Liver (tissue), 9 donors: ENCODE data around the gene TAC3. TPM values are rescaled to one million over a fixed set of nuclear protein-coding genes. Genes with fewer than 3 reads are reported as not detected.

Experiments used
- DNase-seq: peaks from one replicate; pipeline ENCODE4 v3.0.0-alpha.2; 2017; ENCODE audit warnings: low spot score
- H3K27ac ChIP-seq, 2 donors: one replicate each; pipeline ENCODE4 v1.7.0; 2013; ENCODE audit warnings: inconsistent platforms in 2 of 2, low read length in 2 of 2, control low read depth in 1 of 2, low read depth in 1 of 2, mild to moderate bottlenecking in 1 of 2
- H3K27me3 ChIP-seq, 4 donors: one replicate each; pipeline versions ENCODE4 v1.6.1 to v1.7.0; 2013; ENCODE audit warnings: low read length in 3 of 4, inconsistent platforms in 1 of 4, mild to moderate bottlenecking in 1 of 4, moderate library complexity in 1 of 4; ENCODE audit not compliant: control insufficient read depth in 4 of 4, insufficient read depth in 4 of 4
- H3K36me3 ChIP-seq, 4 donors: one replicate each; pipeline versions ENCODE4 v1.6.1 to v1.7.0; 2013; ENCODE audit warnings: low read length in 3 of 4, mild to moderate bottlenecking in 3 of 4, low read depth in 1 of 4, moderate library complexity in 1 of 4; ENCODE audit not compliant: control insufficient read depth in 4 of 4, insufficient read depth in 3 of 4
- H3K4me1 ChIP-seq, 4 donors: one replicate each; pipeline versions ENCODE4 v1.6.1 to v1.7.0; 2013; ENCODE audit warnings: low read length in 3 of 4, mild to moderate bottlenecking in 3 of 4, moderate library complexity in 1 of 4; ENCODE audit not compliant: control insufficient read depth in 4 of 4, insufficient read depth in 4 of 4
- H3K4me3 ChIP-seq, 3 donors: one replicate each; pipeline versions ENCODE4 v1.6.1 to v1.7.0; 2013; ENCODE audit warnings: low read length in 3 of 3, control low read depth in 1 of 3, low read depth in 1 of 3, mild to moderate bottlenecking in 1 of 3
- H3K9ac ChIP-seq, 2 donors: one replicate each; pipeline ENCODE4 v1.7.0; 2013; ENCODE audit warnings: low read length in 2 of 2, mild to moderate bottlenecking in 2 of 2, moderate library complexity in 2 of 2, control low read depth in 1 of 2, low read depth in 1 of 2
- H3K9me3 ChIP-seq, 4 donors: one replicate each; pipeline versions ENCODE4 v1.6.1 to v1.7.0; 2013; ENCODE audit warnings: low read length in 3 of 4; ENCODE audit not compliant: control insufficient read depth in 4 of 4
- EGR1 ChIP-seq, 2 donors: IDR thresholded peaks; 2 replicates each; pipeline ENCODE4 v1.6.1; 2016 to 2018; ENCODE audit warnings: antibody characterized with exemption in 2 of 2, low read depth in 2 of 2
- FOXA1 ChIP-seq: IDR thresholded peaks from 2 replicates; pipeline ENCODE4 v1.6.1; 2016; ENCODE audit warnings: antibody characterized with exemption
- FOXA2 ChIP-seq: IDR thresholded peaks from 2 replicates; pipeline ENCODE4 v1.6.1; 2016; ENCODE audit warnings: antibody characterized with exemption
- GABPA ChIP-seq, 2 donors: IDR thresholded peaks in 1 of 2; conservative IDR thresholded peaks in 1 of 2; 2 replicates each; pipeline ENCODE4 v1.6.1; 2016; ENCODE audit warnings: antibody characterized with exemption in 2 of 2, mild to moderate bottlenecking in 1 of 2, moderate library complexity in 1 of 2
- HNF4A ChIP-seq, 2 donors: conservative IDR thresholded peaks; 2 replicates each; pipeline ENCODE4 v1.6.1; 2016; ENCODE audit warnings: antibody characterized with exemption in 2 of 2, mild to moderate bottlenecking in 2 of 2
- HNF4G ChIP-seq: IDR thresholded peaks from 2 replicates; pipeline ENCODE4 v1.6.1; 2016; ENCODE audit warnings: antibody characterized with exemption
- JUND ChIP-seq, 2 donors: IDR thresholded peaks; 2 replicates each; pipeline ENCODE4 v1.6.1; 2016; ENCODE audit warnings: antibody characterized with exemption in 2 of 2
- NR2F2 ChIP-seq: IDR thresholded peaks from 2 replicates; pipeline ENCODE4 v1.6.1; 2016; ENCODE audit warnings: antibody characterized with exemption
- RAD21 ChIP-seq, 2 donors: IDR thresholded peaks; 2 replicates each; pipeline ENCODE4 v1.6.1; 2016; ENCODE audit warnings: antibody characterized with exemption in 2 of 2, mild to moderate bottlenecking in 2 of 2
- RXRA ChIP-seq, 2 donors: IDR thresholded peaks; 2 replicates each; pipeline ENCODE4 v1.6.1; 2017 to 2018; ENCODE audit warnings: antibody characterized with exemption in 2 of 2, mild to moderate bottlenecking in 1 of 2
- SP1 ChIP-seq: IDR thresholded peaks from 2 replicates; pipeline ENCODE4 v1.6.1; 2018; ENCODE audit warnings: antibody characterized with exemption, mild to moderate bottlenecking
- TAF1 ChIP-seq: conservative IDR thresholded peaks from 2 replicates; pipeline ENCODE4 v1.6.1; 2016; ENCODE audit warnings: antibody characterized with exemption, mild to moderate bottlenecking
- YY1 ChIP-seq: IDR thresholded peaks from 2 replicates; pipeline ENCODE4 v1.6.1; 2016; ENCODE audit warnings: antibody characterized with exemption, mild to moderate bottlenecking
- WGBS: extraction: QIAGEN DNeasy Blood & Tissue Kit; methylation state at CpG from one replicate; pipeline ENCODE4 v1.1.7; 2013; 5-methylcytosine and 5-hydroxymethylcytosine counted together
- polyA plus RNA-seq, 2 donors: library from polyadenylated mRNA; stranded (reverse) in 1 of 2; unstranded in 1 of 2; fragments of 200-250 nt in 1 of 2; fragments of >200 nt in 1 of 2; fragmentation: Nextera tagmentation in 1 of 2; extraction: Ambion mirVana in 1 of 2; gene quantifications; one replicate each; pipeline versions ENCODE4 v1.2.1 to v1.2.3, GENCODE V29; 2013 to 2015
- total RNA-seq, 2 donors: library from RNA; depleted of rRNA; stranded (reverse); fragments of >200 nt; gene quantifications; one replicate each; pipeline ENCODE4 v1.2.3, GENCODE V29; 2014
- TF ChIP-seq, protein P1 (sequence below): IDR thresholded peaks from 2 replicates; pipeline ENCODE4 v1.6.1; 2016; ENCODE audit warnings: antibody characterized with exemption, mild to moderate bottlenecking
- TF ChIP-seq, protein P2 (sequence below): IDR thresholded peaks from 2 replicates; pipeline ENCODE4 v1.6.1; 2016; ENCODE audit warnings: antibody characterized with exemption
- TF ChIP-seq, protein P3 (sequence below): IDR thresholded peaks from 2 replicates; pipeline ENCODE4 v1.6.1; 2016; ENCODE audit warnings: antibody characterized with exemption
- TF ChIP-seq, protein P4 (sequence below): fragments of 150-350 bp; IDR thresholded peaks from 2 replicates; pipeline ENCODE4 v1.5.1; 2017; ENCODE audit warnings: improper control_type of control experiment, low read depth, low read length; ENCODE audit not compliant: missing input control
- TF ChIP-seq, protein P5 (sequence below): IDR thresholded peaks from 2 replicates; pipeline ENCODE4 v1.6.1; 2016; ENCODE audit warnings: antibody characterized with exemption
- donor health status: healthy.
- donor health status: healthy.
- donor health status: healthy.
- donor health status: healthy.
- donor health status: healthy.

The TAC3 gene
- total and polyA plus RNA-seq, 4 donors, result not detected

DNA sequence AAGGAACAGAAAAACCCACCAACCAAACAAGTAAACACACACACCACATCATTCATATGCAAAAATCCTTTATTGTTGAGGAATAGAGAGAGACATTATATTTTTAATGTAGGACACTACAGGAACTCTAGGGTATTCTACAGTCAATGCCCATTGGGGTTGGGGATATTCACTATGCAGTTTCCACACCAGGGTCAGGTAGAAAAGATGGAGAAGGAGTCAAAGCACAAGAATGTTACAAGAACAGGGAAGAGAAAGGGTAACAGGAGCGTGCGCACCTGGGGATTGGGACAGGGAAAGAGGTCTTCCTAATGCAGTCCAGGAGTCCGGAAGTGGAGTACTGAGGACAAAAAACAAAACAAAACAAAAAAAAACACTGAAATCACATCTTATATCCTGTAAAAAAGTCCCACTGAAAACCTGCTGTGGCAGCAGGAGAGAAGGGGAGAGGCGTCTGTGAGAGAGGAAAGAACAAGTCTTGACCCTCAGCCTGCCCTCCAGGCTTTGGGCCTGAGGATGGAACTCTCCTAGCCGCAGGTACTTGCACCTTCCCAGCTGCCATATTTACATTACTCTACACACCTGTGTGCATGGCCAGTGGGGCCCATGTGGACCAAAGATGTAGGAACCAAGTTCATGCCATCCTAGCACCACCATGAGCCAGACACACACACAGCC lies 6.2 kb downstream of the TAC3 start (continued):
- TF ChIP-seq, protein P1, sequence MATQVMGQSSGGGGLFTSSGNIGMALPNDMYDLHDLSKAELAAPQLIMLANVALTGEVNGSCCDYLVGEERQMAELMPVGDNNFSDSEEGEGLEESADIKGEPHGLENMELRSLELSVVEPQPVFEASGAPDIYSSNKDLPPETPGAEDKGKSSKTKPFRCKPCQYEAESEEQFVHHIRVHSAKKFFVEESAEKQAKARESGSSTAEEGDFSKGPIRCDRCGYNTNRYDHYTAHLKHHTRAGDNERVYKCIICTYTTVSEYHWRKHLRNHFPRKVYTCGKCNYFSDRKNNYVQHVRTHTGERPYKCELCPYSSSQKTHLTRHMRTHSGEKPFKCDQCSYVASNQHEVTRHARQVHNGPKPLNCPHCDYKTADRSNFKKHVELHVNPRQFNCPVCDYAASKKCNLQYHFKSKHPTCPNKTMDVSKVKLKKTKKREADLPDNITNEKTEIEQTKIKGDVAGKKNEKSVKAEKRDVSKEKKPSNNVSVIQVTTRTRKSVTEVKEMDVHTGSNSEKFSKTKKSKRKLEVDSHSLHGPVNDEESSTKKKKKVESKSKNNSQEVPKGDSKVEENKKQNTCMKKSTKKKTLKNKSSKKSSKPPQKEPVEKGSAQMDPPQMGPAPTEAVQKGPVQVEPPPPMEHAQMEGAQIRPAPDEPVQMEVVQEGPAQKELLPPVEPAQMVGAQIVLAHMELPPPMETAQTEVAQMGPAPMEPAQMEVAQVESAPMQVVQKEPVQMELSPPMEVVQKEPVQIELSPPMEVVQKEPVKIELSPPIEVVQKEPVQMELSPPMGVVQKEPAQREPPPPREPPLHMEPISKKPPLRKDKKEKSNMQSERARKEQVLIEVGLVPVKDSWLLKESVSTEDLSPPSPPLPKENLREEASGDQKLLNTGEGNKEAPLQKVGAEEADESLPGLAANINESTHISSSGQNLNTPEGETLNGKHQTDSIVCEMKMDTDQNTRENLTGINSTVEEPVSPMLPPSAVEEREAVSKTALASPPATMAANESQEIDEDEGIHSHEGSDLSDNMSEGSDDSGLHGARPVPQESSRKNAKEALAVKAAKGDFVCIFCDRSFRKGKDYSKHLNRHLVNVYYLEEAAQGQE, result no peak
- TF ChIP-seq, protein P2, sequence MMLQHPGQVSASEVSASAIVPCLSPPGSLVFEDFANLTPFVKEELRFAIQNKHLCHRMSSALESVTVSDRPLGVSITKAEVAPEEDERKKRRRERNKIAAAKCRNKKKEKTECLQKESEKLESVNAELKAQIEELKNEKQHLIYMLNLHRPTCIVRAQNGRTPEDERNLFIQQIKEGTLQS, result no peak
- TF ChIP-seq EGR1 (IDR thresholded peaks at IDR 0.05; ENCODE audit: low read depth in 2 of 2), result no peak
- TF ChIP-seq, protein P3, sequence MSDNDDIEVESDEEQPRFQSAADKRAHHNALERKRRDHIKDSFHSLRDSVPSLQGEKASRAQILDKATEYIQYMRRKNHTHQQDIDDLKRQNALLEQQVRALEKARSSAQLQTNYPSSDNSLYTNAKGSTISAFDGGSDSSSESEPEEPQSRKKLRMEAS, result no peak

DNA sequence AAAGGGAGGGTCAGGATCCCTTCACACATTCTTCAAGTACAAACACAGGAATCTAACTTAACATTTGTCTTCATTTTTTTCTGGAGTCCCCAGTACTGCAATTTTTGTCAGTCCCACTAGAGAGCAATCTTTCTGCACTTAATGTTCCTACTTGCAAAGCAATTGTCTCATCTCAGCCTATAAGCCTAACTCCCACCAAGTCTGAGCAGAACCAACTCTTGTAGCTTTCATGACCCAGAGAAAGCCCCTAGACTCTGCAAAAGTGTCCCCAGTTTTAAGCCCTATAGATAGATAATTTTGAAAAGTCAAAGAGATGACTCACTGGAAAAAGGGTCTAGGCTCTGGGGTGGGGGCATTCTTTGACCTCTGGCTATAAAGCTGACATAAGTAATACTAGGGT lies 8.2 kb downstream of the TAC3 start:
- TF ChIP-seq RAD21 (IDR thresholded peaks at IDR 0.05) (peak; percentile 85 to 88), FOXA1 (no peak)
- TF ChIP-seq, protein P4, sequence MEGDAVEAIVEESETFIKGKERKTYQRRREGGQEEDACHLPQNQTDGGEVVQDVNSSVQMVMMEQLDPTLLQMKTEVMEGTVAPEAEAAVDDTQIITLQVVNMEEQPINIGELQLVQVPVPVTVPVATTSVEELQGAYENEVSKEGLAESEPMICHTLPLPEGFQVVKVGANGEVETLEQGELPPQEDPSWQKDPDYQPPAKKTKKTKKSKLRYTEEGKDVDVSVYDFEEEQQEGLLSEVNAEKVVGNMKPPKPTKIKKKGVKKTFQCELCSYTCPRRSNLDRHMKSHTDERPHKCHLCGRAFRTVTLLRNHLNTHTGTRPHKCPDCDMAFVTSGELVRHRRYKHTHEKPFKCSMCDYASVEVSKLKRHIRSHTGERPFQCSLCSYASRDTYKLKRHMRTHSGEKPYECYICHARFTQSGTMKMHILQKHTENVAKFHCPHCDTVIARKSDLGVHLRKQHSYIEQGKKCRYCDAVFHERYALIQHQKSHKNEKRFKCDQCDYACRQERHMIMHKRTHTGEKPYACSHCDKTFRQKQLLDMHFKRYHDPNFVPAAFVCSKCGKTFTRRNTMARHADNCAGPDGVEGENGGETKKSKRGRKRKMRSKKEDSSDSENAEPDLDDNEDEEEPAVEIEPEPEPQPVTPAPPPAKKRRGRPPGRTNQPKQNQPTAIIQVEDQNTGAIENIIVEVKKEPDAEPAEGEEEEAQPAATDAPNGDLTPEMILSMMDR, result peak; percentile 71
- Histone ChIP-seq H3K9ac (no peak overlapping the region), H3K4me3 (no peak overlapping the region), H3K27ac (no peak overlapping the region), H3K4me1 (peaks cover 0 to 29% (median 18%) of the 10 kb centered on the region in 4 donors), H3K9me3 (no peaks in the 10 kb centered on the region), H3K36me3 (peaks cover 0 to 11% (median 4%) of the 10 kb centered on the region in 4 donors), H3K27me3 (no peaks in the 10 kb centered on the region)
- DNase-seq, result no peak

- H3K36me3 ChIP-seq, result peaks cover 5 to 13% (median 10%) of the 10 kb centered on the region in 4 donors
- 59% methylated on average over 10 of the region's 10 CpGs for WGBS
- peak overlapping the region in 1 of 2 donors; percentile 13 for H3K9ac ChIP-seq
- no peaks in the 10 kb centered on the region for H3K9me3 ChIP-seq
- peaks cover 3 to 41% (median 30%) of the 10 kb centered on the region in 4 donors for H3K4me1 ChIP-seq
- H3K27ac ChIP-seq, result no peak overlapping the region
- DNase-seq, result no peak
- no peak for TF ChIP-seq TAF1
- TF ChIP-seq GABPA (IDR thresholded peaks at IDR 0.05 in 1 of 2, conservative IDR thresholded peaks at IDR 0.05 in 1 of 2), result no peak
- TF ChIP-seq, protein P2, result no peak
- TF ChIP-seq, protein P3, result no peak
- TF ChIP-seq NR2F2, result no peak
- no peak for TF ChIP-seq HNF4A (conservative IDR thresholded peaks at IDR 0.05)
- no peak for TF ChIP-seq FOXA2
- TF ChIP-seq EGR1 (IDR thresholded peaks at IDR 0.05; ENCODE audit: low read depth in 2 of 2), result no peak
- no peak for TF ChIP-seq RXRA (IDR thresholded peaks at IDR 0.05)
- no peak for TF ChIP-seq SP1
- no peak for TF ChIP-seq YY1
- no peak for TF ChIP-seq JUND (IDR thresholded peaks at IDR 0.05)
- TF ChIP-seq, protein P5, sequence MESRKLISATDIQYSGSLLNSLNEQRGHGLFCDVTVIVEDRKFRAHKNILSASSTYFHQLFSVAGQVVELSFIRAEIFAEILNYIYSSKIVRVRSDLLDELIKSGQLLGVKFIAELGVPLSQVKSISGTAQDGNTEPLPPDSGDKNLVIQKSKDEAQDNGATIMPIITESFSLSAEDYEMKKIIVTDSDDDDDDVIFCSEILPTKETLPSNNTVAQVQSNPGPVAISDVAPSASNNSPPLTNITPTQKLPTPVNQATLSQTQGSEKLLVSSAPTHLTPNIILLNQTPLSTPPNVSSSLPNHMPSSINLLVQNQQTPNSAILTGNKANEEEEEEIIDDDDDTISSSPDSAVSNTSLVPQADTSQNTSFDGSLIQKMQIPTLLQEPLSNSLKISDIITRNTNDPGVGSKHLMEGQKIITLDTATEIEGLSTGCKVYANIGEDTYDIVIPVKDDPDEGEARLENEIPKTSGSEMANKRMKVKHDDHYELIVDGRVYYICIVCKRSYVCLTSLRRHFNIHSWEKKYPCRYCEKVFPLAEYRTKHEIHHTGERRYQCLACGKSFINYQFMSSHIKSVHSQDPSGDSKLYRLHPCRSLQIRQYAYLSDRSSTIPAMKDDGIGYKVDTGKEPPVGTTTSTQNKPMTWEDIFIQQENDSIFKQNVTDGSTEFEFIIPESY, result no peak
- no peak for TF ChIP-seq FOXA1
- TF ChIP-seq RAD21 (IDR thresholded peaks at IDR 0.05), result no peak
- no peak for TF ChIP-seq HNF4G
- no peaks in the 10 kb centered on the region for H3K27me3 ChIP-seq
- peak overlapping the region in 1 of 3 donors; percentile 88 for H3K4me3 ChIP-seq
Measured at GRCh38 chr12:57006809-57007475, 9.4 kb downstream of the TAC3 start.
